Peyer's patch (tissue), 4 donors: ENCODE data around the gene GGCT.

Experiments used
- POLR2A ChIP-seq, 2 donors: fragments of 450-650 bp; IDR thresholded peaks; one replicate each; pipeline ENCODE4 v1.5.1; 2017; ENCODE audit warnings: antibody characterized with exemption in 2 of 2, mild to moderate bottlenecking in 2 of 2, moderate library complexity in 2 of 2
- TF ChIP-seq, protein P1 (sequence below), 6 experiments: fragments of 450-650 bp in 4 of 6; fragments of 200-600 bp in 2 of 6; sonication (generic) in 1 of 6; IDR thresholded peaks; one replicate each; pipeline ENCODE4 v1.5.1; 2017 to 2019; ENCODE audit warnings: antibody characterized with exemption in 6 of 6, mild to moderate bottlenecking in 3 of 6, moderate library complexity in 1 of 6

DNA sequence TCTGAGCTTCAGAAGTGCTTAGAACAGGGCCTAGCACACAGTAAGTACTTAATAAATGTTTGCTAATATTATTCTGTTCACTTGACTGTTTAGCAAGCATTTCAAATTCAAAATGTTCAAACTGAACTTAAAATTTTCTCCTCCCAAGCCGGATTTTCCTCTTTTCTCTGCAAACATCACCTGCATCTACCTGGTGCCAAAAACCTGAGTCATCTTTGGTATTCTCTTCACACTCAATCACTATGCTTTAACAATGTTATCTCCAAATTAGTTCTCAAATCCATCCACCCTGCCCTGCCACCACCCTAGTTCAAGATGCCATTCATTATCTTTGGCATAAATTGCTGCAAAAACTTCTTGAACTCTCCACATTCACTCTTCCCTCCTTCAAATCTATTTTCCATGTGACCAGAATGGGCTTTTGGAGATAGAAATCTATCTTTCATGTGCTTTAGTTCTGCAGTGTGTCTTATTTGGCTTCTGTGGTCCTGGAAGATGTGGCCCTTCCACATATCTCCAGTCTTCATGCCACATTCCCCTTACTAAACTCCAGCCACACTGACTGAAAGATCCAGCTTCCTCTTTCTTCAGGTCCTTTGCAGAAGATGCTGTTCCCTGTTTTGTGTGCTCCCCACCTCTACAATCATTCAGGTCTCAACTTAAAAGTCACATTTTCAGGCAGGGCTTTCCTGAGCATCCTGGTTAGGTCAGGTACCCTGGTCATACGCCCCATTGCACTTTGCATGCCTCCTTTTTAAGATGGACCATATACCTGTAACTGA, 2.0 kb downstream of the GGCT start:
- TF ChIP-seq, protein P1, sequence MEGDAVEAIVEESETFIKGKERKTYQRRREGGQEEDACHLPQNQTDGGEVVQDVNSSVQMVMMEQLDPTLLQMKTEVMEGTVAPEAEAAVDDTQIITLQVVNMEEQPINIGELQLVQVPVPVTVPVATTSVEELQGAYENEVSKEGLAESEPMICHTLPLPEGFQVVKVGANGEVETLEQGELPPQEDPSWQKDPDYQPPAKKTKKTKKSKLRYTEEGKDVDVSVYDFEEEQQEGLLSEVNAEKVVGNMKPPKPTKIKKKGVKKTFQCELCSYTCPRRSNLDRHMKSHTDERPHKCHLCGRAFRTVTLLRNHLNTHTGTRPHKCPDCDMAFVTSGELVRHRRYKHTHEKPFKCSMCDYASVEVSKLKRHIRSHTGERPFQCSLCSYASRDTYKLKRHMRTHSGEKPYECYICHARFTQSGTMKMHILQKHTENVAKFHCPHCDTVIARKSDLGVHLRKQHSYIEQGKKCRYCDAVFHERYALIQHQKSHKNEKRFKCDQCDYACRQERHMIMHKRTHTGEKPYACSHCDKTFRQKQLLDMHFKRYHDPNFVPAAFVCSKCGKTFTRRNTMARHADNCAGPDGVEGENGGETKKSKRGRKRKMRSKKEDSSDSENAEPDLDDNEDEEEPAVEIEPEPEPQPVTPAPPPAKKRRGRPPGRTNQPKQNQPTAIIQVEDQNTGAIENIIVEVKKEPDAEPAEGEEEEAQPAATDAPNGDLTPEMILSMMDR (IDR thresholded peaks at IDR 0.05): no peak
- no peak for TF ChIP-seq POLR2A (IDR thresholded peaks at IDR 0.05)
